D341Med (cell line): ENCODE results near the gene GYS1.
"Not testable (repeated sequence)": the region's sequence is repeated elsewhere in the genome, so short reads cannot be mapped to it uniquely, and the experiment has no call there.

Source experiments
- DNase-seq: peaks from one replicate; pipeline ENCODE4 v3.0.0; 2012; ENCODE audit warnings: low spot score

Gene GYS1

GRCh38 chr19:48993175-48994034, at the start of gene GYS1, which contains the start of gene RUVBL2:
GYS1 (minus strand) TSS chr19:48993309; CDS start chr19:48993112, 197 bp downstream.
RUVBL2 (plus strand) TSS chr19:48993887; CDS start chr19:48993912, 25 bp downstream.
- DNase-seq, result peak; percentile 99

DNA sequence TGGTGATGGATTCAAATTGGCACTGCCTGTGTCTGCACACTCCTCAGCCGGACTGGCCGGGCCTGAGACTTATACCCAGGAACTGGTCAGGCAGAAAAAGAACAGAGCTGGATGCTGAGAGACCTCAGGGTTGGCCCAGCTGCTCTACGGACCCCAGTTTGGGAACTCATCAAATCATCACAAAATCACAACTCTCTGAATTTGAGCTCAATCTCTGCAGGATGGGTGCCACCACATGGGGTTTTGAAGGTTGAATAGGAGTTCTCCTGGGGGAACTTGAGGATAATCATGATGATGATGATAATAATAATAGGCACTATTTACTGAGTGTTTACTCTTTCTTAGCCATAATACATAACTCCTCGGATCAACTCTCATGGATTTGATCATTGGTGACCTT, 49.6 kb upstream of the GYS1 start:
- DNase-seq, result not testable (repeated sequence)

GRCh38 chr19:49042177-49042576, 49.1 kb upstream of the GYS1 start:
- DNase-seq, result no peak

DNA sequence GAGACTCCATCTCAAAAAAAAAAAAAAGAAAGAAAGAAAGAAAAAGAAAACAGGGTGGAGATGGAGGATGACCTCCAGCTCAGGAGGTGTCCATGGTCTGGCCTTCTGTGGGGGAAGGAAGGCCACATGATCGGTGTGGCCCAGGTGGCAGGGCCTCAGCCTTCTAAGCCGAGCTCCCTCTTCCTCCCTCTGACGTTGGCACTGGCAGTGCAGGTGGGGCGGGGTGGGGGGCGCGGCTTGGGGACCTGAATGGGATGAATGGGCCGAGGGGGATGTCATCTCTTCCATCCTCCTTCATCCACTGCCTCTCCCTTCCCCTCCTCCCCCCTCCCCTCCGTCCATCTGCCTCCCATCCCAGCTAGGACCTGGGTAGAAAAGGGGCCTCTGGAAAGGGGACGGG, 46.6 kb upstream of the GYS1 start:
- not testable (repeated sequence) for DNase-seq

DNA sequence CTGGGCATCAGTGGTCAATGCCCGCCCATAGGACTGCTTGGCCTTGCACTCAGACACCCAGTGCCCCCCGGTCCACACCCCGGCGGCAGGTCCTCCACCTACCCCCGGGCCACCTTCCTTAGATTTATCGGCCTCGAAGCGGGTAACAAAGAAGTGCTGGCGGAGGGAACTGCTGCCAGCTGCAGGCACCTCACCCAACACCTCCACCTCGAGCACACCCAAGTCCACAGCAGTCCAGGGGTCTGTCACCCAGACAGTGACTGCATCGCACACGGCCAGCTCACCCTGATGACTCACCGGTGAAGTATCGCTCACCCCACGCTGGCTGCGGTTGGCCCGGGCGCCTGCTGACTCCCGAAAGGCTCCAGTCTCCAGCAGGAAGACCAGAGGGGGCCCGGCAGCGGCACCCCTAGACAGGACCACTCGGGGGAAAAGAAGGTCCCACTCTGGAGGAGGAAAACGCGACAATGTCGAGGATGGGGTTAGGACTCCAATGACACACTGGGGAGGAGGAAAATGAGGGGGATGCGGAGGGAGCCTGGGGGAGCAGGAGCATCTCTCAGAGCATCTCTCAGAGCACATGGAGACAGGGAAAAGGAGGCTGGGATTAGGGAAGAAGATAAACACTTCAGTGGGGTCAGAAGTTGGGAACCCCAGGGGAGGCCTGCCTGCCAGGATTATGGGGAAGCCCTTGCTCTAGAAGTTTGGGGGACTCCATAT, 45.6 kb upstream of the GYS1 start:
- not testable (repeated sequence) for DNase-seq

DNA sequence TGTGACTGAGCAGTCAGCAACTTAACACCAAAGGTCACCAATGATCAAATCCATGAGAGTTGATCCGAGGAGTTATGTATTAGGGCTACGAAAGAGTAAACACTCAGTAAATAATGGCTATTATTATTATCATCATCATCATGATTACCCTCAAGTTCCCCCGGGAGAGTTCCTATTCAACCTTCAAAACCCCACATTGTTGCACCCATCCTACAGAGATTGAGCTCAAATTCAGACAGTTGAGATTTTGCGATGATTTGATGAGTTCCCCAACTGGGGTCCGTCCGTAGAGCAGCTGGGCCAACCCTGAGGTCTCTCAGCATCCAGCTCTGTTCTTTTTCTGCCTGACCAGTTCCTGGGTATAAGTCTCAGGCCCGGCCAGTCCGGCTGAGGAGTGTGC, 45.0 kb upstream of the GYS1 start:
- not testable (repeated sequence) for DNase-seq

DNA sequence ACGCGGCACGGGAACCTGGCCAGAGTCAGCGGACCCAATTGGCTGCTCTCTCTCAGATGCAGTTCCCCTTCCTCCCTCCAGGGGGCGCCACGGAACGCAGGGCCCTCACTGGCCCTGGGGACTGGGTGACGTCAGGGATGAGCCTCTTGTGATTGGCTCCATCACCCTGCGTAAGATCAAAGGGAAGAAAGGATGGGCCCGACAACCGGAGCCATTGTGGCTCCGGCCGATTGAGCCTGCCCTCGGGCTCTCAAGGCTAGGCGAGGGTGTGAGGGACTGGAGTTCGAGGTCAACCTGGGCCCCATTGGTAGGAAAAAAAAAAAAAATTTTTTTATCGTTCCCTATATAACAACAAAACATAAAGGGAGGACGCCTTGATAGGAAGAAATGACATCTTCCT, 43.7 kb upstream of the GYS1 start, which contains the start of gene CGB1:
CGB1 (minus strand) TSS at position 81 of the 400 bp plus-strand sequence. CDS start 184 bp downstream, outside the sequence.
- peak; percentile 22 for DNase-seq

DNA sequence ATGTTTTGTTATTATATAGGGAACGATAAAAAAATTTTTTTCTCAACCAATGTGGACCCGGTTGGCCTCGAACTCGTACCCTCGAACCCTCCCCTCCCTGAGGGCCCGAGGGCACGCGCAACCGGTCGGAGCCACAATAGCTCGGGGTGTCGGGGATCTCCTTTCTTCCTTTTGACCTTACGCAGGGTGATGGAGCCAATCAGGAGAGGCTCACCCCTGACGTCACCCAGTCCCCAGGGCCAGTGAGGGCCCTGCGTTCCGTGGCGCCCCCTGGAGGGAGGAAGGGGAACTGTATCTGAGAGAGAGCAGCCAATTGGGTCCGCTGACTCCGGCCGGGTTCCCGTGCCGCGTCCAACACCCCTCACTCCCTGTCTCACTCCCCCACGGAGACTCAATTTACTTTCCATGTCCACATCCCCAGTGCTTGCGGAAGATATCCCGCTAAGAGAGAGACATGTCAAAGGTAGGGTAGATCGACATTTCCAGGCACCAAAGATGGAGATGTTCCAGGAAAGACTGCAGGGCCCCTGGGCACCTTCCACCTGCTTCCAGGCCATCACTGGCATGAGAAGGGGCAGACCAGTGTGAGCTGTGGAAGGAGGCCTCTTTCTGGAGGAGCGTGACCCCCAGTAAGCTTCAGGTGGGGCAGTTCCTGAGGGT, 38.7 kb upstream of the GYS1 start, which contains the start of gene CGB2:
CGB2 (plus strand) TSS at position 249 of the 660 bp plus-strand sequence; CDS start at position 455, 206 bp downstream.
- DNase-seq, result peak; percentile 38

GRCh38 chr19:49030323-49030722, 37.2 kb upstream of the GYS1 start:
- DNase-seq, result not testable (repeated sequence)

DNA sequence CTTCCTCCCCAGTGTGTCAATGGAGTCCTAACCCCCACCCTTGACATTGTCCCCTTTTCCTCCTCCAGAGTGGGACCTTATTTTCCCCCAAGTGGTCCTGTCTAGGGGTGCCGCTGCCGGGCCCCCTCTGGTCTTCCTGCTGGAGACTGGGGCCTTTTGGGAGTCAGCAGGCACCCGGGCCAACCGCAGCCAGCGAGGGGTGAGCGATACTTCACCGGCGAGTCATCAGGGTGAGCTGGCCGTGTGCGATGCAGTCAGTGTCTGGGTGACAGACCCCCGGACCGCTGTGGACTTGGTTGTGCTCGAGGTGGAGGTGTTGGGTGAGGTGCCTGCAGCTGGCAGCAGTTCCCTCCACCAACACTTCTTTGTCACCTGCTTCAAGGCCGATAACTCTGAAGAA, 36.6 kb upstream of the GYS1 start:
- not testable (repeated sequence) for DNase-seq

GRCh38 chr19:49028686-49029085, 35.6 kb upstream of the GYS1 start:
- not testable (repeated sequence) for DNase-seq

DNA sequence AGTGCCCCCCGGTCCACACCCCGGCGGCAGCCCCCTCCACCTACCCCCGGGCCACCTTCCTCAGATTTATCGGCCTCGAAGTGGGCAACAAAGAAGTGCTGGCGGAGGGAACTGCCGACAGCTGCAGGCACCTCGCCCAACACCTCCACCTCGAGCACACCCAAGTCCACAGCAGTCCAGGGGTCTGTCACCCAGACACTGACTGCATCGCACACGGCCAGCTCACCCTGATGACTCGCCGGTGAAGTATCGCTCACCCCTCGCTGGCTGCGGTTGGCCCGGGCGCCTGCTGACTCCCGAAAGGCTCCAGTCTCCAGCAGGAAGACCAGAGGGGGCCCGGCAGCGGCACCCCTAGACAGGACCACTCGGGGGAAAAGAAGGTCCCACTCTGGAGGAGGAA, 32.5 kb upstream of the GYS1 start:
- not testable (repeated sequence) for DNase-seq

DNA sequence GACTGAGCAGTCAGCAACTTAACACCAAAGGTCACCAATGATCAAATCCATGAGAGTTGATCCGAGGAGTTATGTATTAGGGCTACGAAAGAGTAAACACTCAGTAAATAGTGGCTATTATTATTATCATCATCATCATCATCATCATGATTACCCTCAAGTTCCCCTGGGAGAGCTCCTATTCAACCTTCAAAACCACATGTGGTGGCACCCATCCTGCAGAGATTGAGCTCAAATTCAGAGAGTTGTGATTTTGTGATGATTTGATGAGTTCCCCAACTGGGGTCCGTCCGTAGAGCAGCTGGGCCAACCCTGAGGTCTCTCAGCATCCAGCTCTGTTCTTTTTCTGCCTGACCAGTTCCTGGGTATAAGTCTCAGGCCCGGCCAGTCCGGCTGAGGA, 32.0 kb upstream of the GYS1 start:
- not testable (repeated sequence) for DNase-seq

- not testable (repeated sequence) for DNase-seq
These were observed 31.1 kb upstream of the GYS1 start, which contains the start of gene CGB3 for GRCh38 chr19:49024233-49024632. CGB3 (minus strand) TSS chr19:49024333; CDS start chr19:49023971, 362 bp downstream.

DNA sequence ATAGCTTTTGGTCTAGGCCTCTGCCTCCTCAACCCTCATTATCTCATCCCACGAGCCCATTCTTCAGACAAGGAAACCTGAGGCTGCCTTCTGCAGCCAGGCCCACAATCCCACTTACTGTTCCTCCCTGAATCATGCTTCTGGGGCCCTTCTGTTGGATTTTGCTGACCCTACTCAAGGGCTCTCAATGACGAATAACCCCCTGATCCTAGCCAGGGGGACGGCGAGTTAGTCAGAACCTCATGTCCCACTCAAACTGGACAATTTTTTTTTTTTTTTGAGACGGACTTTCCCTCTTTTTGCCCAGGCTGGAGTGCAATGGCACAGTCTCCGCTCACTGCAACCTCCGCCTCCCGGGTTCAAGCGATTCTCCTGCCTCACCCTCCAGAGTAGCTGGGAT, 29.0 kb upstream of the GYS1 start:
- no peak for DNase-seq

- DNase-seq, result peak; percentile 34
These were observed 28.1 kb upstream of the GYS1 start for GRCh38 chr19:49020931-49021895.

- DNase-seq, result peak; percentile 22
These were observed 27.2 kb upstream of the GYS1 start for GRCh38 chr19:49020342-49020741.

GRCh38 chr19:49019242-49019932, 26.3 kb upstream of the GYS1 start:
- peak; percentile 75 for DNase-seq

- peak; percentile 33 for DNase-seq
These were observed 25.5 kb upstream of the GYS1 start for GRCh38 chr19:49018388-49019241.
